Kidney epithelial cell (primary cell): ENCODE measurements around the gene RAPGEF1. TPM values are rescaled to one million over a fixed set of nuclear protein-coding genes. Genes with fewer than 3 reads are reported as not detected.

ENCODE experiments used
- DNase-seq: peaks from one replicate; pipeline ENCODE4 v3.0.0-alpha.2; 2010; ENCODE audit warnings: low read depth
- H3K27me3 ChIP-seq: 2 replicates; pipeline ENCODE4 v1.6.0; 2011; ENCODE audit warnings: low read length; ENCODE audit not compliant: control insufficient read depth, insufficient read depth
- H3K36me3 ChIP-seq: 2 replicates; pipeline ENCODE4 v1.5.1; 2011; ENCODE audit warnings: low read length; ENCODE audit not compliant: control insufficient read depth, insufficient read depth
- H3K4me3 ChIP-seq: 2 replicates; pipeline ENCODE4 v1.5.1; 2011; ENCODE audit warnings: low read depth, mild to moderate bottlenecking, control low read depth, low read length
- total RNA-seq: library from RNA; depleted of rRNA; stranded (reverse); fragments of >200 nt; gene quantifications from 2 replicates; pipeline ENCODE4 v1.2.3, GENCODE V29; 2015
- TF ChIP-seq, protein P1 (sequence below): IDR thresholded peaks from 2 replicates; pipeline ENCODE4 v1.5.1; 2011; ENCODE audit warnings: mild to moderate bottlenecking, moderate library complexity, low read length, control low read depth, inconsistent platforms; ENCODE audit not compliant: insufficient read depth, poor library complexity, severe bottlenecking

RAPGEF1 gene
- total RNA-seq, 1 donor from 2014 or later: 43.5 TPM

DNA sequence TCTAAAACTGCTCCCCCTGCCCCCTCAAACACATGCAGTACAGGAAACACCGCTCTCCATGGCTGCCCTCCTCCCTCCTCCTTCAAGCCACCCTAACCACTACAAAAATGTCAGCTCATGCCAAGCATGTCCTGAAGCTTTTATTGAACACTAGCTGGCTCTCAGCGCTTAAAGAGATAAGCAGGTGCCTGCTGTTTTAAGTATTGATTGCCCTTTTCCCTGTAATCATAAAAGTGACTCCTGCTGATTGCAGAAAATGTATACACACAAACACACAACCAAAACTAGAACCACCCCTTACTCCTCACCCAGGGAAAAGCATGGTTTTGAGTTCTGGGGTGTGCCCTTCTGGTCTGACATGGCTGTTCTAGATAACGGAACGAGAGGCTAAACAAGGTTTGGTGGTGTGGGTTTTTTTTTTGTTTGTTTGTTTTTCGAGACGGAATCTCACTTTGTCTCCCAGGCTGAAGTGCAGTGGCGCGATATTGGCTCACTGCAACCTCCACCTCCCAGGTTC is 205.1 kb downstream of the RAPGEF1 start:
- no peak overlapping the region for H3K4me3 ChIP-seq
- no peak for DNase-seq
- TF ChIP-seq, protein P1, sequence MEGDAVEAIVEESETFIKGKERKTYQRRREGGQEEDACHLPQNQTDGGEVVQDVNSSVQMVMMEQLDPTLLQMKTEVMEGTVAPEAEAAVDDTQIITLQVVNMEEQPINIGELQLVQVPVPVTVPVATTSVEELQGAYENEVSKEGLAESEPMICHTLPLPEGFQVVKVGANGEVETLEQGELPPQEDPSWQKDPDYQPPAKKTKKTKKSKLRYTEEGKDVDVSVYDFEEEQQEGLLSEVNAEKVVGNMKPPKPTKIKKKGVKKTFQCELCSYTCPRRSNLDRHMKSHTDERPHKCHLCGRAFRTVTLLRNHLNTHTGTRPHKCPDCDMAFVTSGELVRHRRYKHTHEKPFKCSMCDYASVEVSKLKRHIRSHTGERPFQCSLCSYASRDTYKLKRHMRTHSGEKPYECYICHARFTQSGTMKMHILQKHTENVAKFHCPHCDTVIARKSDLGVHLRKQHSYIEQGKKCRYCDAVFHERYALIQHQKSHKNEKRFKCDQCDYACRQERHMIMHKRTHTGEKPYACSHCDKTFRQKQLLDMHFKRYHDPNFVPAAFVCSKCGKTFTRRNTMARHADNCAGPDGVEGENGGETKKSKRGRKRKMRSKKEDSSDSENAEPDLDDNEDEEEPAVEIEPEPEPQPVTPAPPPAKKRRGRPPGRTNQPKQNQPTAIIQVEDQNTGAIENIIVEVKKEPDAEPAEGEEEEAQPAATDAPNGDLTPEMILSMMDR: no peak

DNA sequence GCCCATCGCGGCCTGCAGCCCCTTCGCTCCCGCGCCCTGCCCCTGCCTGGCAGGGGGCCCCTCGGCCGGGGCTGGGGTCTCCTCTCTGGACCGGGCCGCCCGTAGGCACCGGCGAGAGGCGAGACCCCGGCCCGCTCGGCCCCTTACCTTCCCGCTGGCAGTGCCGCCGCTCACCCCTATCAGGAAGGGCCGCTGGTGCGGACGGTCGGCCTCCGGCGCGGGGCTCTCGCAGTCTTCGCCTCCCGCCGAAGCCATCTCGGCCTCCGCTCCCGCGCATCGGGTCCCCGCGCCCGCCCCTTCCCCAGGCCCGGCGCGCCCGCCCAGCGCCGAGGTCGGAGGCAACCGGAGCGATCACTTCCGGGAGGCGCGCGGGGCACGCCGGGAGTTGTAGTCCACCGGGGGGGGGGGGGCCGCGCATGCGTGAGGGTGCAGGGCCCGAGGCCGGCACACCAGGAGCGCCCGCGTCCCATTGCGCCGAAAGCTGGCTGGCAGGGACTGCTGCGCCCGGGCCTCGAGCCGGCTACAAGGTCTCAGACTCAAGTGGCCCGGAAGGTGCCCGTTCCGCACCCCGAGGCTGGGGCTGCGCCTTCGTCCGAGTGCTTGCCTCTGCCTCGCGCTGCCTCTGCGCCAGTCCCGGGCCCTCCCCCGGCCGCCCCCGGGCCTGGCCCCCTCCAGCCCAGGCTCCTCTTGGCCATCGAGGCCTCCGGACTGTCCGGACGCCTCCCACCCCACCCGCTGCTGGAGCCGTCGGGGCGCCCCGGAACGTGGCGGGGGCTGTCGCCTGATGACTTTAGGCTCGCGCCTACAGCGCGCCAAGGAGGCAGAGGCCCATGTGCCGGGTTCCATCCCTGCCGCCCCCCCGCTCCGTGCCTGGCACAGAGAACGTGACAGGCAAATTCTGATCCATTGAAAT is 208.7 kb downstream of the RAPGEF1 start, which contains the start of gene UCK1:
UCK1 (minus strand) TSS at position 344 of the 913 bp plus-strand sequence; CDS start at position 255, 89 bp downstream.
- DNase-seq: no peak
- TF ChIP-seq, protein P1: no peak
- H3K27me3 ChIP-seq: no peaks in the 10 kb centered on the region
- peak within 1 kb of the TSS; percentile 77 for H3K4me3 ChIP-seq
- H3K36me3 ChIP-seq: peaks cover 4% of the 10 kb centered on the region

More for the DNA sequence above, 205.1 kb downstream of the RAPGEF1 start:
- H3K27me3 ChIP-seq: no peaks in the 10 kb centered on the region
- H3K36me3 ChIP-seq: no peaks in the 10 kb centered on the region

DNA sequence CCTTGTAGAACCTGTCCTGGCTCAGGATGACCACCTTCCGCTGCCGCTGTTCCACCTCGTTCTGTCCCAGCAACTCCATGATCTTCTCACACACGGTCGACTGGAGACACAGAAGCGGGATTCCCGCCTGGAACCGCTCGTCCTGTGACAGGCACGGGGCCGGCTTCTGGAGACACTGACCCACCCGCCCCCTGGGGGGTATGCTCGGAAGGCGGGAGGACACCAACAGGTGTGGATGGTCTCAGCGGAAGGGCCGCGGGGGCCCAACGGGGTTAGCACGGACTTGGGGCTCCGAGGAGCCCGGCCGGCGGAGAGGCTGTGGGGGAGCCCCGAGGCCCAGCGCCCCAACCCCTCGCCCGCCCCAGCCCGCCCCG is 209.3 kb downstream of the RAPGEF1 start:
- no peaks in the 10 kb centered on the region for H3K27me3 ChIP-seq
- no peak for DNase-seq
- H3K4me3 ChIP-seq: peak overlapping the region; percentile 77
- H3K36me3 ChIP-seq: peaks cover 5% of the 10 kb centered on the region
- TF ChIP-seq, protein P1: peak; percentile 33

DNA sequence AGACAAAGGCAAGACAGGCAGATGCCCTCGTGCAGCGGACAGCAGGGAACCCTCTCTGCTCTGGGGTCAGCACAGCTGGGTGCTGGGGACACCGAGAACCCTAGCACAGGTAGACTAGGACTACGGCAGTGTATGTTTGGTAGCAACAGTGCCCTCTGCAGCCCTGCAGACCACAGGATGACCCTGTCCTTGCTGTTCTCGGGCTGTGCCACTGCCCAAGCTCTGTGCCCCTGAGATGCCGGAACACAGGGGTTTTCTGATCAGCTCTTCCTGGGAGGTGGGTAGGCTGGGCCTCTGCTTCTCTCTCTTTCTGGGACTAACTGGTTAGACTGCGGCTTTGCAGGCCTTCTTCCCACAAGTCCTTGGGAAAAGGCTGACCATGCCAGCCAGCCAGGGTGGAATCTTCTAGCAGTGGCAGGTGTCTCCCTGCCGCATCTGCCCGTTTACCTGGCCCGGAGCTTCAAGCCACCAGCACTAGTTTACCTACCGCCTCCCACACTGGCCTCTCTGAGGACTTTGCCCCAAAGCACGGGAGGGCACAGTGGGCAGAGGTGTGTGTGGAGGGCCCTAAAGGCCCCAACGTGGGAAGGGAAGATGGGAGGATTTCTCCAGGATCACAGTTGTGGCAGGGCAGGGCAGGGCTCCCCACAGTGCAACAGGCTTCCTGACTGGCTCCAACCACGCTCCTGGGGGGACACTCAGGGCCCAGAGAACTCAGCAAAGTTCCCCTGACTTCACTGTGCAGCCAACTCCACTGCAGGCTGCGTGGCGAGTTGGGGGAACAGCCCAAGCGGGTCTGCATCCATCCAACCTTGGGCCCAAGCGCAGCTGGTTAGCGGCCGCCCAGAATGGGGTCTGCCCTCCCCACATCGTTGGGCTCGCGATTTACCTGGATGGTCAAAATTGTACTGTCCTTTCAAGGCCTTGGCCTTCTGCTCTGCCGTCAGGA is 210.0 kb downstream of the RAPGEF1 start:
- H3K36me3 ChIP-seq: peaks cover 5% of the 10 kb centered on the region
- TF ChIP-seq, protein P1: no peak
- no peaks in the 10 kb centered on the region for H3K27me3 ChIP-seq
- DNase-seq: no peak
- peak overlapping the region; percentile 77 for H3K4me3 ChIP-seq

DNA sequence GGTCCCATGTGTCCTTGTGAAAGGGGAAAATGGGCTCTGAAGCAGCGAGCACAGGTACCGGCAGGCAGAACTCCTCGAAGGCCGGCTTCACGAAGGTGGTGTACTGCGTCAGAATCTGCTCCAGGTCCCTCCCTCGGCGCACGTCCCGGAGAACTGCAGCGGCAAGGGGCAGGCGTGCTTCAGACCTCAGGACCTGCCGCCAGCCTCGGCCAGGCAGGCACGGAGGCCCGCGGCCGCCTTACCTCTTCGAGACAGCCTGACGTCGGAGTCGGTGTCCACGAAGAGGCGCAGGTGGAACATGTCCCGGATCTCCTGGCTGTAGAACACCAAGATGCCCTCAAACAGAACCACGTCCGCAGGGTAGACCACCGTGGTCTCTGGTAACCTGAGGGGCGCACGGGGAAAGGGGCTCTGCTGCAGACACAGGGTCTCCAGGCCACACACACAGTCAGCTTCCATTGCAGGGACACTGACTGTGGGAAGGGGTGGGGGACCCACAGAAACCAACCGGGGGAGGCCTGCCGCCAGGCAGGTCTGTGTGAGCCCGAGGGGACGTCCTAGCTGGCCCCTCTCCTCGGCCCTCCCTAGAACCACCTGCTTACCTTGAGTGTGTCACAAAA is 210.9 kb downstream of the RAPGEF1 start:
- Histone ChIP-seq H3K4me3 (no peak overlapping the region), H3K27me3 (no peaks in the 10 kb centered on the region), H3K36me3 (peaks cover 5% of the 10 kb centered on the region)
- DNase-seq: no peak
- TF ChIP-seq, protein P1: no peak
